ENCODE data around the gene GNAI3.

GNAI3 gene

GRCh38 chr1:109622137-109622892, 73.9 kb downstream of the GNAI3 start:
- no peak for DNase-seq (ENCODE audit: low read depth in 1 of 2, low spot score in 1 of 2)

GRCh38 chr1:109622895-109623294, 74.5 kb downstream of the GNAI3 start:
- DNase-seq (ENCODE audit: low read depth in 1 of 2, low spot score in 1 of 2), result no peak

- no peak for DNase-seq (ENCODE audit: low read depth in 1 of 2, low spot score in 1 of 2)
These were observed 75.3 kb downstream of the GNAI3 start for GRCh38 chr1:109623601-109624161.

GRCh38 chr1:109624201-109625010, 76.0 kb downstream of the GNAI3 start:
- no peak for DNase-seq (ENCODE audit: low read depth in 1 of 2, low spot score in 1 of 2)

GRCh38 chr1:109625176-109625575, 76.8 kb downstream of the GNAI3 start:
- DNase-seq (ENCODE audit: low read depth in 1 of 2, low spot score in 1 of 2), result no peak

- DNase-seq (ENCODE audit: low read depth in 1 of 2, low spot score in 1 of 2), result no peak
These were observed 77.5 kb downstream of the GNAI3 start for GRCh38 chr1:109625601-109626560.

- no peak for DNase-seq (ENCODE audit: low read depth in 1 of 2, low spot score in 1 of 2)
These were observed 78.4 kb downstream of the GNAI3 start for GRCh38 chr1:109626682-109627408.

GRCh38 chr1:109627692-109628399, 79.4 kb downstream of the GNAI3 start:
- DNase-seq (ENCODE audit: low read depth in 1 of 2, low spot score in 1 of 2), result no peak

- no peak for DNase-seq (ENCODE audit: low read depth in 1 of 2, low spot score in 1 of 2)
These were observed 80.3 kb downstream of the GNAI3 start for GRCh38 chr1:109628540-109629321.

- DNase-seq (ENCODE audit: low read depth in 1 of 2, low spot score in 1 of 2), result no peak
These were observed 81.1 kb downstream of the GNAI3 start for GRCh38 chr1:109629372-109630030.

GRCh38 chr1:109630081-109630897, 81.9 kb downstream of the GNAI3 start:
- no peak for DNase-seq (ENCODE audit: low read depth in 1 of 2, low spot score in 1 of 2)

- no peak for DNase-seq (ENCODE audit: low read depth in 1 of 2, low spot score in 1 of 2)
These were observed 82.6 kb downstream of the GNAI3 start for GRCh38 chr1:109630898-109631512.

GRCh38 chr1:109631513-109632505, 83.4 kb downstream of the GNAI3 start:
- no peak for DNase-seq (ENCODE audit: low read depth in 1 of 2, low spot score in 1 of 2)

- DNase-seq (ENCODE audit: low read depth in 1 of 2, low spot score in 1 of 2), result no peak
These were observed 84.4 kb downstream of the GNAI3 start for GRCh38 chr1:109632671-109633346.

- DNase-seq (ENCODE audit: low read depth in 1 of 2, low spot score in 1 of 2), result no peak
These were observed 85.9 kb downstream of the GNAI3 start for GRCh38 chr1:109634292-109634691.
